Measurements from ENCODE around the gene PDE6B. TPM values are rescaled to one million over a fixed set of nuclear protein-coding genes. Genes with fewer than 3 reads are reported as not detected.

PDE6B gene
- total RNA-seq, 1 experiment from 2014 or later: 10.8 TPM

- 0 out of 7 replicates have a peak overlapping the region, but pooled peaks of 1 of the 3 experiments have one; percentile 55 for H3K27ac Mint-ChIP-seq
- H2BK5ac ChIP-seq (ENCODE audit: insufficient read length, low read length): no peak overlapping the region
- H3K27ac ChIP-seq (ENCODE audit: insufficient read length, low read depth, low read length): no peak overlapping the region
- no peaks in the 10 kb centered on the region for H3K36me3 Mint-ChIP-seq (ENCODE audit: insufficient read depth in 1 of 3, low read depth in 3 of 3)
- no peaks in the 10 kb centered on the region for H3K23me2 ChIP-seq (ENCODE audit: insufficient read length, low read depth, low read length, poor library complexity, severe bottlenecking)
- H3K4me3 Mint-ChIP-seq: no peak overlapping the region
- no peak overlapping the region for H3K18ac ChIP-seq (ENCODE audit: insufficient read length, low read depth, low read length)
- H2BK20ac ChIP-seq (ENCODE audit: low read depth, low read length, poor library complexity, severe bottlenecking): no peak overlapping the region
- no peaks in the 10 kb centered on the region for H3K27me3 ChIP-seq (ENCODE audit: insufficient read depth, low read length)
- H4K8ac ChIP-seq (replicated peaks; ENCODE audit: insufficient read length, low read depth, low read length): no peak overlapping the region
- no peak overlapping the region for H2BK12ac ChIP-seq (ENCODE audit: insufficient read length, low read depth, low read length)
- H4K91ac ChIP-seq (ENCODE audit: insufficient read length, low read depth, low read length): no peak overlapping the region
- H3K23ac ChIP-seq (ENCODE audit: insufficient read length, low read depth, low read length): no peak overlapping the region
- no peak overlapping the region for H4K5ac ChIP-seq (ENCODE audit: insufficient read length, low read depth, low read length)
- peaks cover 5 to 25% of the 10 kb centered on the region in 2 experiments; a peak in 3 of 4 replicates for H3K4me1 Mint-ChIP-seq
- DNase-seq: no peak
- no peak overlapping the region for H3K14ac ChIP-seq (ENCODE audit: insufficient read depth, low read length)
- WGBS (ENCODE audit: extremely low coverage, insufficient read length, low lambda C conversion rate): no CpG with 5 or more reads among the region's 28 CpGs
- no peak overlapping the region for H2BK120ac ChIP-seq (ENCODE audit: low read depth, low read length, poor library complexity, severe bottlenecking)
- H3K79me1 ChIP-seq (ENCODE audit: insufficient read depth, low read depth, low read length, poor library complexity, severe bottlenecking): no peaks in the 10 kb centered on the region
- H3K9me3 ChIP-seq (ENCODE audit: control insufficient read depth, low read depth, low read length): no peaks in the 10 kb centered on the region
- H3K4ac ChIP-seq (ENCODE audit: low read depth, low read length): no peak overlapping the region
- no peaks in the 10 kb centered on the region for H4K20me1 ChIP-seq (ENCODE audit: control insufficient read depth, insufficient read depth, insufficient read length)
- no peak overlapping the region for H3K4me2 ChIP-seq (ENCODE audit: insufficient read depth, insufficient read length, low read length)
- TF ChIP-seq CTCF (conservative IDR thresholded peaks at IDR 0.05): no peak
- no peak overlapping the region for H3T11ph ChIP-seq (ENCODE audit: low read length)
- H3K56ac ChIP-seq (ENCODE audit: insufficient read length, low read depth, low read length): no peak overlapping the region
- H2AK5ac ChIP-seq (ENCODE audit: insufficient read length, low read length): no peak overlapping the region
- H3K9me3 Mint-ChIP-seq: peaks cover 0 to 5% of the 10 kb centered on the region in 2 experiments; a peak in 3 of 5 replicates
- no peak overlapping the region for H2AFZ ChIP-seq (ENCODE audit: low read length)
- H2BK15ac ChIP-seq (ENCODE audit: low read depth, low read length): no peak overlapping the region
- H3K9ac ChIP-seq (ENCODE audit: extremely low read depth, insufficient read length, low read length): no peak overlapping the region
- no peaks in the 10 kb centered on the region for H3K4me1 ChIP-seq (ENCODE audit: insufficient read depth, low read length)
- H3K79me2 ChIP-seq (ENCODE audit: insufficient read depth, low read length): no peaks in the 10 kb centered on the region
- H3K27me3 Mint-ChIP-seq (ENCODE audit: low read depth): peaks cover 3% of the 10 kb centered on the region
Observed at GRCh38 chr4:648579-649292, 23.4 kb downstream of the PDE6B start.

All from H9 (cell line).